Measurements from ENCODE around the gene LIPK.

- TF ChIP-seq, protein P1, sequence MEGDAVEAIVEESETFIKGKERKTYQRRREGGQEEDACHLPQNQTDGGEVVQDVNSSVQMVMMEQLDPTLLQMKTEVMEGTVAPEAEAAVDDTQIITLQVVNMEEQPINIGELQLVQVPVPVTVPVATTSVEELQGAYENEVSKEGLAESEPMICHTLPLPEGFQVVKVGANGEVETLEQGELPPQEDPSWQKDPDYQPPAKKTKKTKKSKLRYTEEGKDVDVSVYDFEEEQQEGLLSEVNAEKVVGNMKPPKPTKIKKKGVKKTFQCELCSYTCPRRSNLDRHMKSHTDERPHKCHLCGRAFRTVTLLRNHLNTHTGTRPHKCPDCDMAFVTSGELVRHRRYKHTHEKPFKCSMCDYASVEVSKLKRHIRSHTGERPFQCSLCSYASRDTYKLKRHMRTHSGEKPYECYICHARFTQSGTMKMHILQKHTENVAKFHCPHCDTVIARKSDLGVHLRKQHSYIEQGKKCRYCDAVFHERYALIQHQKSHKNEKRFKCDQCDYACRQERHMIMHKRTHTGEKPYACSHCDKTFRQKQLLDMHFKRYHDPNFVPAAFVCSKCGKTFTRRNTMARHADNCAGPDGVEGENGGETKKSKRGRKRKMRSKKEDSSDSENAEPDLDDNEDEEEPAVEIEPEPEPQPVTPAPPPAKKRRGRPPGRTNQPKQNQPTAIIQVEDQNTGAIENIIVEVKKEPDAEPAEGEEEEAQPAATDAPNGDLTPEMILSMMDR (IDR thresholded peaks at IDR 0.05): no peak
- no peak for TF ChIP-seq POLR2A (IDR thresholded peaks at IDR 0.05)
Observed at GRCh38 chr10:88661577-88661976, 44.5 kb upstream of the LIPK start.
